ENCODE results near the gene MKNK1.

MKNK1 gene

GRCh38 chr1:46595127-46595526 lies 8.9 kb downstream of the MKNK1 start:
- DNase-seq = no peak

- no peak for DNase-seq
These were observed 10.0 kb downstream of the MKNK1 start for GRCh38 chr1:46594063-46594462.

GRCh38 chr1:46592823-46593222 lies 11.2 kb downstream of the MKNK1 start:
- DNase-seq = no peak

- DNase-seq = no peak
These were observed 14.5 kb downstream of the MKNK1 start for GRCh38 chr1:46589529-46589928.

- DNase-seq = no peak
These were observed 17.0 kb downstream of the MKNK1 start for GRCh38 chr1:46587069-46587468.

GRCh38 chr1:46585312-46585938 lies 18.6 kb downstream of the MKNK1 start:
- DNase-seq = no peak

- DNase-seq = no peak
These were observed 20.6 kb downstream of the MKNK1 start for GRCh38 chr1:46583494-46583893.

GRCh38 chr1:46582972-46583371 lies 21.1 kb downstream of the MKNK1 start:
- DNase-seq = no peak

GRCh38 chr1:46581681-46582455 lies 22.2 kb downstream of the MKNK1 start:
- DNase-seq = no peak

GRCh38 chr1:46580140-46580903 lies 23.7 kb downstream of the MKNK1 start:
- DNase-seq = no peak

- DNase-seq = no peak
These were observed 26.4 kb downstream of the MKNK1 start for GRCh38 chr1:46577671-46578070.

GRCh38 chr1:46576596-46576995 lies 27.5 kb downstream of the MKNK1 start:
- DNase-seq = no peak

GRCh38 chr1:46575778-46576177 lies 28.3 kb downstream of the MKNK1 start:
- DNase-seq = no peak

- no peak for DNase-seq
These were observed 28.8 kb downstream of the MKNK1 start for GRCh38 chr1:46575300-46575699.

GRCh38 chr1:46571691-46572225 lies 32.3 kb downstream of the MKNK1 start:
- DNase-seq = no peak

GRCh38 chr1:46569884-46570725 lies 34.0 kb downstream of the MKNK1 start:
- no peak for DNase-seq

- DNase-seq = no peak
These were observed 35.0 kb downstream of the MKNK1 start for GRCh38 chr1:46569116-46569515.

GRCh38 chr1:46568461-46568891 lies 35.6 kb downstream of the MKNK1 start:
- no peak for DNase-seq

GRCh38 chr1:46563341-46563740 lies 40.7 kb downstream of the MKNK1 start:
- no peak for DNase-seq

- DNase-seq = no peak
These were observed 41.6 kb downstream of the MKNK1 start for GRCh38 chr1:46562498-46562897.

GRCh38 chr1:46558966-46559365 lies 45.1 kb downstream of the MKNK1 start:
- DNase-seq = no peak

- DNase-seq = no peak
These were observed 45.7 kb downstream of the MKNK1 start for GRCh38 chr1:46558141-46558963.
